Lower leg skin (tissue), 3 donors: ENCODE results near the gene S100Z.

Source experiments
- CTCF ChIP-seq, 3 donors: fragments of 450-650 bp; IDR thresholded peaks; one replicate each; pipeline ENCODE4 v1.5.1; 2016; ENCODE audit warnings: antibody characterized with exemption in 3 of 3, mild to moderate bottlenecking in 3 of 3, moderate library complexity in 2 of 3
- POLR2A ChIP-seq, 2 donors: fragments of 450-650 bp; IDR thresholded peaks; one replicate each; pipeline ENCODE4 v1.6.1; 2016 to 2017; ENCODE audit warnings: antibody characterized with exemption in 2 of 2, mild to moderate bottlenecking in 1 of 2, moderate library complexity in 1 of 2

DNA sequence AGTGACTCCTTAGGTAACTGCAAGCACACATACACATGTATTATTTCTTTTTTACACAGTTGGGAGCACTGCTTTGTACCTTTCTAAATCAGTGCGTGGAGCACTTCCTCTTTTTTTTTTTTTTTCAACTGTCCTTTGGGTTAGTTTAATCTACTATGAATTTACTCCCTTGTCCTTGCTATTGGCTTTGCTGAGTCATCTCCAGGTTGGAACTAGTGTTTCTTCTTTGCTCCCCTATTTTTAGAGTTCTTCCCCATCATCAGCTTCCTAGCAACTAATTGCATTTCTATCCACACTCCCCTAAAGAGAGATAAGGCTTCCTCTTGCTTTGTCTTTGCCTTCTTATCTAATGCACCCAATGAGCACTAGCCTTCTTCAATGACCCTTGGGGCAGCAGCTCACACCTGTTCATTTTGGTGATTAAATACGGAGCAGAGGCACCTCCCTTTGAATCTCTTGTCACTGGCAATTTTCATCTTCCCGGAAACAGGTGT is 24.3 kb downstream of the S100Z start:
- TF ChIP-seq POLR2A (IDR thresholded peaks at IDR 0.05) = no peak
- TF ChIP-seq CTCF (IDR thresholded peaks at IDR 0.05) = no peak
